Measurements from ENCODE around the gene SLC38A7.

DNA sequence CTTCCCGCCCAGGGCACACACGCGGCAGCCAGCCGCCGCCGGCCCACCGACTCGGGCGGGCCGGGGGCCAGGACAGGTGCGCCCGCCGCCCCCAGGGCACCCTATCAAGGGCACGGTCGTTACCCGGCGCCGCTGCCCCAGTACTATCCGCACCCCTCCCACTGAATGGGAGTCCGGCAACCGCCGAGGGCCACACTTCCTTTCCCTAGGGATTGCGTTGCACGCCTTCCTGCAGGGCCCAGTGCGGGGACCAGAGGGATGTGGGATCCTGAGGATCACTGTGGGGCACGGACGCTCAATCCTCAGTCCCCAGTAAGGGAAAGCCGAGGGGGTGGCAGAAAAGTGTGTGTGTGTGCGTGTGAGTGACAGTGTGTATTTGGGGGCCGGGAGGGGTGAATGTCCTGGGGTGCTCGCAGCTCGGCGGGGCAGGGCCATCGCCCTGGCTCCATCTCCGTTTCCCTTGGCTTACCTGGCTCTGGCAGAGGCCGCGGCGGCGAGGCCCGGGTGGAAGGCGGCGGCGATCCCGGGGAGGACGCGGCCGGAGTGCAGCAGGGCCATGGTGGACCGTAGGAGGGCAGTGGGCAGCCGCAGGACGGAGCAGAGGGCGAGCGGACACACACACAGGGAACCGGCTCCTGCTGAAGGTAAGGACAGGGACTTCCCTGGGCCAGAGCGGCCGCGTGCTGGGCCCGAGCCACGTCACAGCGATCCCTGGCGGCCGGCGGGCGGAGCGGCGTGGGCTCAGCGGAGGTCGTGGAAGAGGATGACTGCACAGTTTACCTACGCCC is 49.3 kb upstream of the SLC38A7 start, which contains the start of gene GOT2:
- TF ChIP-seq, protein P1, sequence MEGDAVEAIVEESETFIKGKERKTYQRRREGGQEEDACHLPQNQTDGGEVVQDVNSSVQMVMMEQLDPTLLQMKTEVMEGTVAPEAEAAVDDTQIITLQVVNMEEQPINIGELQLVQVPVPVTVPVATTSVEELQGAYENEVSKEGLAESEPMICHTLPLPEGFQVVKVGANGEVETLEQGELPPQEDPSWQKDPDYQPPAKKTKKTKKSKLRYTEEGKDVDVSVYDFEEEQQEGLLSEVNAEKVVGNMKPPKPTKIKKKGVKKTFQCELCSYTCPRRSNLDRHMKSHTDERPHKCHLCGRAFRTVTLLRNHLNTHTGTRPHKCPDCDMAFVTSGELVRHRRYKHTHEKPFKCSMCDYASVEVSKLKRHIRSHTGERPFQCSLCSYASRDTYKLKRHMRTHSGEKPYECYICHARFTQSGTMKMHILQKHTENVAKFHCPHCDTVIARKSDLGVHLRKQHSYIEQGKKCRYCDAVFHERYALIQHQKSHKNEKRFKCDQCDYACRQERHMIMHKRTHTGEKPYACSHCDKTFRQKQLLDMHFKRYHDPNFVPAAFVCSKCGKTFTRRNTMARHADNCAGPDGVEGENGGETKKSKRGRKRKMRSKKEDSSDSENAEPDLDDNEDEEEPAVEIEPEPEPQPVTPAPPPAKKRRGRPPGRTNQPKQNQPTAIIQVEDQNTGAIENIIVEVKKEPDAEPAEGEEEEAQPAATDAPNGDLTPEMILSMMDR (IDR thresholded peaks at IDR 0.05) = peak; percentile 96
- TF ChIP-seq ZFX (IDR thresholded peaks at IDR 0.05; ENCODE audit: borderline replicate concordance) = no peak

Data from 22Rv1 (cell line).